ENCODE results near the gene PKN1.
"Not testable (repeated sequence)": the region's sequence is repeated elsewhere in the genome, so short reads cannot be mapped to it uniquely, and the experiment has no call there.

PKN1 gene

GRCh38 chr19:14396730-14397129 is 36.4 kb upstream of the PKN1 start:
- not testable (repeated sequence) for H3K27ac ChIP-seq (ENCODE audit: low read depth, low read length); H3K9ac ChIP-seq (ENCODE audit: low read length in 5 of 5); H3K4me1 ChIP-seq (ENCODE audit: control insufficient read depth in 5 of 5, insufficient read depth in 5 of 5, low read length in 5 of 5); H3K4me3 ChIP-seq (ENCODE audit: low read depth in 1 of 5, low read length in 5 of 5); H3K9me3 ChIP-seq (ENCODE audit: control insufficient read depth in 5 of 5, low read length in 5 of 5); H3K27me3 ChIP-seq (ENCODE audit: control insufficient read depth in 5 of 5, insufficient read depth in 4 of 5, low read length in 5 of 5)
- H3K36me3 ChIP-seq (ENCODE audit: control insufficient read depth in 5 of 5, insufficient read depth in 5 of 5, low read length in 5 of 5): peaks cover 0 to 68% (median 52%) of the 10 kb centered on the region in 5 donors

GRCh38 chr19:14397168-14397567 is 35.9 kb upstream of the PKN1 start:
- peaks cover 0 to 69% (median 53%) of the 10 kb centered on the region in 5 donors for H3K36me3 ChIP-seq (ENCODE audit: control insufficient read depth in 5 of 5, insufficient read depth in 5 of 5, low read length in 5 of 5)

GRCh38 chr19:14400951-14401431 is 32.1 kb upstream of the PKN1 start:
- Histone ChIP-seq H3K27me3 (ENCODE audit: control insufficient read depth in 5 of 5, insufficient read depth in 4 of 5, low read length in 5 of 5) (no peaks in the 10 kb centered on the region), H3K27ac (ENCODE audit: low read depth, low read length) (no peak overlapping the region), H3K9me3 (ENCODE audit: control insufficient read depth in 5 of 5, low read length in 5 of 5) (no peaks in the 10 kb centered on the region), H3K36me3 (ENCODE audit: control insufficient read depth in 5 of 5, insufficient read depth in 5 of 5, low read length in 5 of 5) (peaks cover 0 to 65% (median 41%) of the 10 kb centered on the region in 5 donors), H3K9ac (ENCODE audit: low read length in 5 of 5) (no peak overlapping the region), H3K4me3 (ENCODE audit: low read depth in 1 of 5, low read length in 5 of 5) (no peak overlapping the region), H3K4me1 (ENCODE audit: control insufficient read depth in 5 of 5, insufficient read depth in 5 of 5, low read length in 5 of 5) (peaks cover 0 to 1% (median 0%) of the 10 kb centered on the region in 5 donors)

More at GRCh38 chr19:14397168-14397567, 35.9 kb upstream of the PKN1 start:
- H3K9ac ChIP-seq (ENCODE audit: low read length in 5 of 5); H3K4me3 ChIP-seq (ENCODE audit: low read depth in 1 of 5, low read length in 5 of 5); H3K27me3 ChIP-seq (ENCODE audit: control insufficient read depth in 5 of 5, insufficient read depth in 4 of 5, low read length in 5 of 5); H3K27ac ChIP-seq (ENCODE audit: low read depth, low read length); H3K9me3 ChIP-seq (ENCODE audit: control insufficient read depth in 5 of 5, low read length in 5 of 5); H3K4me1 ChIP-seq (ENCODE audit: control insufficient read depth in 5 of 5, insufficient read depth in 5 of 5, low read length in 5 of 5): not testable (repeated sequence)

- Histone ChIP-seq H3K4me3 (ENCODE audit: low read depth in 1 of 5, low read length in 5 of 5) (no peak overlapping the region), H3K36me3 (ENCODE audit: control insufficient read depth in 5 of 5, insufficient read depth in 5 of 5, low read length in 5 of 5) (peaks cover 0 to 64% (median 40%) of the 10 kb centered on the region in 5 donors), H3K4me1 (ENCODE audit: control insufficient read depth in 5 of 5, insufficient read depth in 5 of 5, low read length in 5 of 5) (peaks cover 0 to 5% (median 5%) of the 10 kb centered on the region in 5 donors), H3K9me3 (ENCODE audit: control insufficient read depth in 5 of 5, low read length in 5 of 5) (no peaks in the 10 kb centered on the region), H3K27ac (ENCODE audit: low read depth, low read length) (no peak overlapping the region), H3K9ac (ENCODE audit: low read length in 5 of 5) (no peak overlapping the region), H3K27me3 (ENCODE audit: control insufficient read depth in 5 of 5, insufficient read depth in 4 of 5, low read length in 5 of 5) (no peaks in the 10 kb centered on the region)
Measured at GRCh38 chr19:14401468-14402195, 31.5 kb upstream of the PKN1 start.

- no peak overlapping the region for H3K9ac ChIP-seq (ENCODE audit: low read length in 5 of 5)
- no peak overlapping the region for H3K4me3 ChIP-seq (ENCODE audit: low read depth in 1 of 5, low read length in 5 of 5)
- peaks cover 0 to 72% (median 47%) of the 10 kb centered on the region in 5 donors for H3K36me3 ChIP-seq (ENCODE audit: control insufficient read depth in 5 of 5, insufficient read depth in 5 of 5, low read length in 5 of 5)
- no peak overlapping the region for H3K27ac ChIP-seq (ENCODE audit: low read depth, low read length)
- no peaks in the 10 kb centered on the region for H3K27me3 ChIP-seq (ENCODE audit: control insufficient read depth in 5 of 5, insufficient read depth in 4 of 5, low read length in 5 of 5)
- peaks cover 0 to 10% (median 7%) of the 10 kb centered on the region in 5 donors for H3K4me1 ChIP-seq (ENCODE audit: control insufficient read depth in 5 of 5, insufficient read depth in 5 of 5, low read length in 5 of 5)
- no peaks in the 10 kb centered on the region for H3K9me3 ChIP-seq (ENCODE audit: control insufficient read depth in 5 of 5, low read length in 5 of 5)
Measured at GRCh38 chr19:14402332-14403144, 30.6 kb upstream of the PKN1 start.

GRCh38 chr19:14403145-14403930 is 29.8 kb upstream of the PKN1 start:
- Histone ChIP-seq H3K36me3 (ENCODE audit: control insufficient read depth in 5 of 5, insufficient read depth in 5 of 5, low read length in 5 of 5) (peaks cover 0 to 75% (median 51%) of the 10 kb centered on the region in 5 donors), H3K4me1 (ENCODE audit: control insufficient read depth in 5 of 5, insufficient read depth in 5 of 5, low read length in 5 of 5) (peaks cover 0 to 10% (median 7%) of the 10 kb centered on the region in 5 donors)
- not testable (repeated sequence) for H3K27me3 ChIP-seq (ENCODE audit: control insufficient read depth in 5 of 5, insufficient read depth in 4 of 5, low read length in 5 of 5); H3K9ac ChIP-seq (ENCODE audit: low read length in 5 of 5); H3K4me3 ChIP-seq (ENCODE audit: low read depth in 1 of 5, low read length in 5 of 5); H3K27ac ChIP-seq (ENCODE audit: low read depth, low read length); H3K9me3 ChIP-seq (ENCODE audit: control insufficient read depth in 5 of 5, low read length in 5 of 5)

- Histone ChIP-seq H3K9me3 (ENCODE audit: control insufficient read depth in 5 of 5, low read length in 5 of 5) (no peaks in the 10 kb centered on the region), H3K4me1 (ENCODE audit: control insufficient read depth in 5 of 5, insufficient read depth in 5 of 5, low read length in 5 of 5) (peaks cover 0 to 10% (median 7%) of the 10 kb centered on the region in 5 donors), H3K9ac (ENCODE audit: low read length in 5 of 5) (no peak overlapping the region), H3K4me3 (ENCODE audit: low read depth in 1 of 5, low read length in 5 of 5) (no peak overlapping the region), H3K27me3 (ENCODE audit: control insufficient read depth in 5 of 5, insufficient read depth in 4 of 5, low read length in 5 of 5) (no peaks in the 10 kb centered on the region), H3K27ac (ENCODE audit: low read depth, low read length) (no peak overlapping the region), H3K36me3 (ENCODE audit: control insufficient read depth in 5 of 5, insufficient read depth in 5 of 5, low read length in 5 of 5) (peaks cover 0 to 81% (median 59%) of the 10 kb centered on the region in 5 donors)
Measured at GRCh38 chr19:14404312-14404711, 28.8 kb upstream of the PKN1 start.

- Histone ChIP-seq H3K4me1 (ENCODE audit: control insufficient read depth in 5 of 5, insufficient read depth in 5 of 5, low read length in 5 of 5) (peaks cover 0 to 16% (median 10%) of the 10 kb centered on the region in 5 donors), H3K36me3 (ENCODE audit: control insufficient read depth in 5 of 5, insufficient read depth in 5 of 5, low read length in 5 of 5) (peaks cover 0 to 89% (median 69%) of the 10 kb centered on the region in 5 donors), H3K9me3 (ENCODE audit: control insufficient read depth in 5 of 5, low read length in 5 of 5) (no peaks in the 10 kb centered on the region), H3K27me3 (ENCODE audit: control insufficient read depth in 5 of 5, insufficient read depth in 4 of 5, low read length in 5 of 5) (no peaks in the 10 kb centered on the region), H3K9ac (ENCODE audit: low read length in 5 of 5) (no peak overlapping the region), H3K27ac (ENCODE audit: low read depth, low read length) (peak overlapping the region; percentile 30), H3K4me3 (ENCODE audit: low read depth in 1 of 5, low read length in 5 of 5) (peak overlapping the region in 2 of 5 donors; percentile 31 to 40)
Measured at GRCh38 chr19:14405380-14405757, 27.7 kb upstream of the PKN1 start.

GRCh38 chr19:14405758-14406644 is 27.1 kb upstream of the PKN1 start:
- H3K27me3 ChIP-seq (ENCODE audit: control insufficient read depth in 5 of 5, insufficient read depth in 4 of 5, low read length in 5 of 5): no peaks in the 10 kb centered on the region
- H3K4me3 ChIP-seq (ENCODE audit: low read depth in 1 of 5, low read length in 5 of 5): peak overlapping the region in 2 of 5 donors; percentile 31 to 40
- peaks cover 0 to 19% (median 10%) of the 10 kb centered on the region in 5 donors for H3K4me1 ChIP-seq (ENCODE audit: control insufficient read depth in 5 of 5, insufficient read depth in 5 of 5, low read length in 5 of 5)
- H3K9ac ChIP-seq (ENCODE audit: low read length in 5 of 5): peak overlapping the region in 1 of 5 donors; percentile 35
- peaks cover 0 to 93% (median 73%) of the 10 kb centered on the region in 5 donors for H3K36me3 ChIP-seq (ENCODE audit: control insufficient read depth in 5 of 5, insufficient read depth in 5 of 5, low read length in 5 of 5)
- H3K27ac ChIP-seq (ENCODE audit: low read depth, low read length): peak overlapping the region; percentile 30
- H3K9me3 ChIP-seq (ENCODE audit: control insufficient read depth in 5 of 5, low read length in 5 of 5): no peaks in the 10 kb centered on the region

Measured in subcutaneous abdominal adipose tissue (tissue), 5 donors.